Measurements from ENCODE around the gene TRAF3IP1.

TRAF3IP1 gene

GRCh38 chr2:238277695-238278094 lies 42.6 kb upstream of the TRAF3IP1 start:
- DNase-seq (ENCODE audit: low read depth, low spot score) = no peak
- H3K4me3 ChIP-seq (ENCODE audit: low read depth, low read length) = no peak overlapping the region
- TF ChIP-seq, protein P1, sequence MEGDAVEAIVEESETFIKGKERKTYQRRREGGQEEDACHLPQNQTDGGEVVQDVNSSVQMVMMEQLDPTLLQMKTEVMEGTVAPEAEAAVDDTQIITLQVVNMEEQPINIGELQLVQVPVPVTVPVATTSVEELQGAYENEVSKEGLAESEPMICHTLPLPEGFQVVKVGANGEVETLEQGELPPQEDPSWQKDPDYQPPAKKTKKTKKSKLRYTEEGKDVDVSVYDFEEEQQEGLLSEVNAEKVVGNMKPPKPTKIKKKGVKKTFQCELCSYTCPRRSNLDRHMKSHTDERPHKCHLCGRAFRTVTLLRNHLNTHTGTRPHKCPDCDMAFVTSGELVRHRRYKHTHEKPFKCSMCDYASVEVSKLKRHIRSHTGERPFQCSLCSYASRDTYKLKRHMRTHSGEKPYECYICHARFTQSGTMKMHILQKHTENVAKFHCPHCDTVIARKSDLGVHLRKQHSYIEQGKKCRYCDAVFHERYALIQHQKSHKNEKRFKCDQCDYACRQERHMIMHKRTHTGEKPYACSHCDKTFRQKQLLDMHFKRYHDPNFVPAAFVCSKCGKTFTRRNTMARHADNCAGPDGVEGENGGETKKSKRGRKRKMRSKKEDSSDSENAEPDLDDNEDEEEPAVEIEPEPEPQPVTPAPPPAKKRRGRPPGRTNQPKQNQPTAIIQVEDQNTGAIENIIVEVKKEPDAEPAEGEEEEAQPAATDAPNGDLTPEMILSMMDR (IDR thresholded peaks at IDR 0.05; ENCODE audit: low read depth, low read length) = peak; percentile 24
- in situ Hi-C loops (cut with HindIII; ENCODE audit: low sequenced_read_pairs) = no loop called here

DNA sequence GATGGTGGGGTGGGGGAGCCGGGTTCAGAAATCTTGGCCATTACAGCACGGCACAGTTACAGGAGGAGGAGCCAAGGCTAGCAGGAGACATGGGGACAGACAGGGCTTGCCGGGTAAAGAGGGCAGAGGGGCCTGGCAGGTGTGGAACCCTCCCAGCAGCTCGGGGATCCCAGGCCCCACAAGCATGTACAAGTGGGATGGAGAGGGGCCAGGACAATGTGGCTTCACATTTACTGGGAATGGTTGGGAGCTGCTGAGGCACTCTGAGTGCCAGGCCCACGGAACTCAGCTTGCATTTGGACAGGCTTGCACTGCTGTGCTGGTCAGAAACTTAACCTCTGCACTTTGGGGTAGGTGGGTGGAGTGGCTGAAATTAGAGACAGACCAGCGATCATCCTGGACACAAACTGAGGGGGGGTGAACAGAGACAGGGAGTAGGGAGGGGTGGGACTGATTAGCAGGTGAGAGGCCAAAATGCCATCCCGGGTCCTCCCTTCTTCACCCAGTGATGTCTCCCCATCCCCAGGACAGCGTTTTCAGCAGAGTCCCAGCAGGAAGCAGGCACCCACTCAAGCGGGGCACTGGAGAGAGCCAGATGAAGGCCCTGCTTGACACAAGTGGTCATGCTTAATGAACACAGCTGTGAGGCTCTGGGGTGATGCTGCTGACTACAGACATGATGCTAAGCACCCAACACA lies 41.5 kb upstream of the TRAF3IP1 start:
- no peak overlapping the region for H3K4me3 ChIP-seq (ENCODE audit: low read depth, low read length)
- in situ Hi-C loops (cut with HindIII; ENCODE audit: low sequenced_read_pairs) = no loop called here
- TF ChIP-seq, protein P1 (IDR thresholded peaks at IDR 0.05; ENCODE audit: low read depth, low read length) = no peak
- no peak for DNase-seq (ENCODE audit: low read depth, low spot score)

GRCh38 chr2:238279324-238279682 lies 41.0 kb upstream of the TRAF3IP1 start:
- no peak for DNase-seq (ENCODE audit: low read depth, low spot score)
- TF ChIP-seq, protein P1 (IDR thresholded peaks at IDR 0.05; ENCODE audit: low read depth, low read length) = no peak
- in situ Hi-C loops (cut with HindIII; ENCODE audit: low sequenced_read_pairs) = no loop called here

DNA sequence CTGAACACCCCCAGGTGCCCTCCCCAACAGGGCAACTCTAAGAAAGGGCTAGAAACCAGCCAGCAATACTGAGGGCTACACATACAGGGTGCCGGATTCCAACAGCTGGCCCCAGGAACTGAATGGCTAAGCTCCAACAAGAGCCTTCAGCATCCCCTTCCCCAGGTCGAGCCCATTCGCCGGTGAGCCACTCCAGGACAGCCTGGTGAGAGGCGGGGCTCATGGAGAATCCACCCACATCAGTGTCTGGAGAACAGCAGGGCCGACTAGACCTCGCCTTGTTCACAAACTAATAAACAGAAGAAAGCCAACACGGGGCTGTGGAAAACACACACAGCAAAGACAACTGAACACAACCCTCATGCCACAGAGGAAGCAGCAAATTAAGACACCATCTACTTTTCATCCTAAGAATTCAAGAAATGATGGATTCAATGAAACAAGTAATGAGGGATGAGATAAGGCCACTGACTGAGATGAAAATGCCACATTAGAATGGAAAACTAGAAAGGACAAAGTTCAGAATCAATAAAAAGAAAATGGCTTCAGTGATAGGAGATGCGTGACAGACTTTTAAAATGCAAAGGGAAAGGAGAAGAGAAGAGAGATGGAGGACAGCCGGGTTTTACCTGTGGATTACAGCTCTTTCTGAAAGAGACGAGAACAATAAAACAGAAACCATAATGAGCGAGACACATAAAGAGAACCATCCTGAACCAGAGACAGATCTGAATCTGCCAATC lies 40.1 kb upstream of the TRAF3IP1 start:
- in situ Hi-C loops (cut with HindIII; ENCODE audit: low sequenced_read_pairs) = no loop called here
- H3K4me3 ChIP-seq (ENCODE audit: low read depth, low read length) = no peak overlapping the region
- TF ChIP-seq, protein P1 (IDR thresholded peaks at IDR 0.05; ENCODE audit: low read depth, low read length) = no peak
- DNase-seq (ENCODE audit: low read depth, low spot score) = no peak

More at GRCh38 chr2:238279324-238279682, 41.0 kb upstream of the TRAF3IP1 start:
- no peak overlapping the region for H3K4me3 ChIP-seq (ENCODE audit: low read depth, low read length)

- DNase-seq (ENCODE audit: low read depth, low spot score) = no peak
- TF ChIP-seq, protein P1 (IDR thresholded peaks at IDR 0.05; ENCODE audit: low read depth, low read length) = no peak
- no peak overlapping the region for H3K4me3 ChIP-seq (ENCODE audit: low read depth, low read length)
- in situ Hi-C loops (cut with HindIII; ENCODE audit: low sequenced_read_pairs) = no loop called here
These were observed 38.4 kb upstream of the TRAF3IP1 start for GRCh38 chr2:238281826-238282480.

- TF ChIP-seq, protein P1 (IDR thresholded peaks at IDR 0.05; ENCODE audit: low read depth, low read length) = no peak
- DNase-seq (ENCODE audit: low read depth, low spot score) = no peak
- in situ Hi-C loops (cut with HindIII; ENCODE audit: low sequenced_read_pairs) = no loop called here
- H3K4me3 ChIP-seq (ENCODE audit: low read depth, low read length) = no peak overlapping the region
These were observed 37.2 kb upstream of the TRAF3IP1 start for GRCh38 chr2:238282861-238283738.
